Hematopoietic multipotent progenitor cell treated with erythropoietin and hydrocortisone succinate and interleukin-3 and kit ligand, for 8 days (in vitro differentiated cells): ENCODE measurements around the gene FBXW9.
"Not testable (repeated sequence)": the region's sequence is repeated elsewhere in the genome, so short reads cannot be mapped to it uniquely, and the experiment has no call there.

Experiments used
- DNase-seq: peaks from one replicate; pipeline ENCODE4 v3.0.0-alpha.2; 2015

Gene FBXW9

GRCh38 chr19:12678039-12678438 is 18.4 kb downstream of the FBXW9 start:
- not testable (repeated sequence) for DNase-seq

DNA sequence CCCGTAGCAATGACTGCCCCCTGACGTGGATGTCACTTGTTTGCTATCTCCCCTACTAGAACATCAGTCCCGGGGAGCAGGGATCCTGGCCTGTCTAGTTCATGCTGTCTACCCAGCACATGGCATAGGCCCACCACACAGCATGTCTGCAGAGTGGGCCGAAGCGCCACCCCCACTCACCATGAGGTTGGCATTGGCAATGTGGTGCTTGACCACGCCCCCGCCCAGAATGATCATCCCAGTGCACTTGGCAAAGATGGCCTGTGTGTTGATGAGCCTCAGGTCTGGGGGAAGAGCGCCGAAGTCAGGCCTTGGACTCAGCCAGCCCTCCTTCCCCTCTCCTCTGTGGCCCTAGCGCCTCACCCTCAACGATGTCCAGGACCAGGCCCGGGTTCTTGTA is 19.5 kb downstream of the FBXW9 start:
- no peak for DNase-seq

DNA sequence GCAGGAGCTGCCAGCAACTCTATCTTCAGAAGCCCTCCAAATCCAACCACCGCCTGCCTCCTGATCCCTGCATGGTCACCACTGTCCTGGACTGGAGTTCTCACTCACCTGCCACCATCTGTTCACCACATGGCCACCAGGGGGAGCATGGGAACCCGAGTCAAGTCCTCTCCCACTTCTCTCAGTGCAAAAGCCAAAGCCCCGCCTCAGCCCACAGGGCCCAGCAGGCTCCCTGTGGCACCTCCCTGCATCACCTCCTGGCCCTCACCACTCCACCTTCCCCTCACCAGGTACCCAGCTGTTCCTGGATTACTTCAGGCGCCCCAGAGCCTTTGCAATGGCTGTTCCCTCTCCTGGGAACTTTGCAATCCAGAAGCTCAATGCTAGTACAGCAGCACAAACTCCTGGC is 20.0 kb downstream of the FBXW9 start:
- DNase-seq: peak; percentile 88

- DNase-seq: no peak
Measured at GRCh38 chr19:12675940-12676339, 20.5 kb downstream of the FBXW9 start.

DNA sequence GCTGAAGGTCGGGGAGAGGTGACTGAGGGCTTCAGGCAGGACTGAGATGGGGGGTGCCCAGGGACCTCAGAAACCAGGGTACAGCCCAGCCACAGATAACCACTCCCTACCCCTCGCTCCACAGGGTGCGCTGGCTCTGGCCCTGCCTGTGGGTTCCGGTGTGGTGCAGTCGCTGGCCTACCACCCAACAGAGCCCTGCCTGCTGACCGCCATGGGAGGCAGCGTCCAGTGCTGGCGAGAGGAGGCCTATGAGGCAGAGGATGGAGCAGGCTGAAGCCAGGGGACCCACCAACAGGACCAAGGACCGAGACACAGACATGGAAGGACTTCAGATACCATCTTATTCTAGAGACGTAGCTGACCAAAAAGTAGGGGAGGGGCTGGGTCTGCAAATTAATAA is 21.0 kb downstream of the FBXW9 start:
- no peak for DNase-seq

GRCh38 chr19:12672744-12673143 is 23.7 kb downstream of the FBXW9 start:
- no peak for DNase-seq

GRCh38 chr19:12670159-12670928 is 26.1 kb downstream of the FBXW9 start:
- no peak for DNase-seq

GRCh38 chr19:12669270-12670158 is 26.9 kb downstream of the FBXW9 start:
- DNase-seq: peak; percentile 88

DNA sequence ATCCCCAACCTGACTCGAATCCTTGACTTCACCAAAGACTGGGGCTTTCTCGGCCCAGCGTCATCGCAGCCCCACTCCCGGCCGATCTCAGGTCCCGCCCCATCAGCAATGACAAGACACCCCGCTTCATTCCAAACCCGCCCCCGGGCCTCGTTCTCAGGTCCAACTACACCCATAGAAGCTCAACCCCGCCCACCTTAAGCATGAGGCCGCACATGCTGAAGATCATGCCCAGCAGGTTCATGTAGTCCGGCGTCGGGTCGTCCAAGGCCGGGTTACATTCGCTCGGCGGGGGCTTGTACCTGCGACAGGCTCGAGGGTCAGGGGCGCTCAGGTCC is 27.5 kb downstream of the FBXW9 start:
- DNase-seq: peak; percentile 78

DNA sequence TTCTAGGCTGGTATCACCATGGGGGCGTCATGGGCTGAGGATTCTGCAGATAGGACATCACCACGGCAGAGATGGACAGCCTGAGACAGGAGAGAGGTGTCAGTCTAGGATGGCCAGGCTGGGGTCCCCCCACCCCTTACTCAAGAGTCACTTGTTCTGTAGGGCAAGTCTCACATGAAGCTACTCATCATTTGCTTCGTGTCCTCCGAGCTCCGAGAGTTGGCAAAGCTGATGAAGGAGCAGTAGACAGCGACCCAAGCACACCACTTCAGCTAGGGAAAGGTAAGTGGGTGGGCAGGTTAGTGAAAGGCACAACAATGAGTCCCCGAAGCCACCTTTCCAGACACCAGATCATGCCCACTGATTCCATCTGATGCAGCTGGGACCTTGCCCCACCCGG is 28.1 kb downstream of the FBXW9 start:
- DNase-seq: no peak

GRCh38 chr19:12667731-12668302 is 28.6 kb downstream of the FBXW9 start:
- DNase-seq: no peak

GRCh38 chr19:12666265-12667048 is 30.0 kb downstream of the FBXW9 start, which contains the start of the genes MAN2B1 and WDR83:
Gene MAN2B1 (minus strand): TSS chr19:12666742. CDS start chr19:12666701, 41 bp downstream.
Gene WDR83 (plus strand): TSS chr19:12666807. CDS start chr19:12669791, 2,984 bp downstream.
- peak; percentile 77 for DNase-seq

DNA sequence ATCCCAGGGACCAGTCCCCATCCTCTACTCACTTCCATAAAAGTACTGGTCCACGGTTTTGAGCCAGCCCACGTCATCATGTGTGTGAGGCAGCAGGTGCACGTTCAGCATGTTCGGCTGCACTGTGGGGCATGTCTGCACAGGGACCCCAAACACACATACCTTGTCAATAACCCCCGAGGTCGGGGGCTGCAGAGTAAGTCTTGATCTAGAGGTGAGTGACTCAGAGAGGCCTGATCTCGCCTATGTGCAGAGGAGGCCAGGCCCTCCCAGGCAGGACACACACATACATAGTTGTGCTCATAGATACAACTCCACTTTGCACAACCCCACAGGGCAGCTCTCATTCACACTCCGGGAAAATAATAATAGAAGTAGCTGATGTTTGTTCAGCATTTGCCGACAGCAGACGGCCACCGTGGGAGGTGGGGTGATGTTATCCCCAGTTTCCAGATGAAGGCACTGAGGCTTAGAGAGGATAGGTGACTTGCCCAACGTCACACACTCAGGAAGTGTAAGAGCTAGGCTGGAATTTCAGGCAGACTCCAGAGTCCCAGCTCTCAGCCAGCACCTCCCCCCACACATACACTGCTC is 30.7 kb downstream of the FBXW9 start:
- DNase-seq: no peak

DNA sequence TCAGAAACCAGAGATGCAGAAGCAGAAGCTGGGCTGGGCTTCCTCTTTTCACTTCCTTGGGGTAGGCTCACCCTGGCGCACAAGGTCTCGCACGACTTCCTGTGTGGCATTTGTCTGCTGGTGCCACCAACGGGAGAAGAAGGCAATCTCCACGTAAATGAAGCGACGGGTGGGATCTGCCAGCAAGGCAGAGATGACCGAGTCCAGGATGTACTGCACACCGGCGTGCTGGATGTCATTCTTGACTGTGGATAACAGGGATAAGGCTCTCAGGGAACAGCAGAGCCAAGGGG is 31.2 kb downstream of the FBXW9 start:
- DNase-seq: peak; percentile 29

DNA sequence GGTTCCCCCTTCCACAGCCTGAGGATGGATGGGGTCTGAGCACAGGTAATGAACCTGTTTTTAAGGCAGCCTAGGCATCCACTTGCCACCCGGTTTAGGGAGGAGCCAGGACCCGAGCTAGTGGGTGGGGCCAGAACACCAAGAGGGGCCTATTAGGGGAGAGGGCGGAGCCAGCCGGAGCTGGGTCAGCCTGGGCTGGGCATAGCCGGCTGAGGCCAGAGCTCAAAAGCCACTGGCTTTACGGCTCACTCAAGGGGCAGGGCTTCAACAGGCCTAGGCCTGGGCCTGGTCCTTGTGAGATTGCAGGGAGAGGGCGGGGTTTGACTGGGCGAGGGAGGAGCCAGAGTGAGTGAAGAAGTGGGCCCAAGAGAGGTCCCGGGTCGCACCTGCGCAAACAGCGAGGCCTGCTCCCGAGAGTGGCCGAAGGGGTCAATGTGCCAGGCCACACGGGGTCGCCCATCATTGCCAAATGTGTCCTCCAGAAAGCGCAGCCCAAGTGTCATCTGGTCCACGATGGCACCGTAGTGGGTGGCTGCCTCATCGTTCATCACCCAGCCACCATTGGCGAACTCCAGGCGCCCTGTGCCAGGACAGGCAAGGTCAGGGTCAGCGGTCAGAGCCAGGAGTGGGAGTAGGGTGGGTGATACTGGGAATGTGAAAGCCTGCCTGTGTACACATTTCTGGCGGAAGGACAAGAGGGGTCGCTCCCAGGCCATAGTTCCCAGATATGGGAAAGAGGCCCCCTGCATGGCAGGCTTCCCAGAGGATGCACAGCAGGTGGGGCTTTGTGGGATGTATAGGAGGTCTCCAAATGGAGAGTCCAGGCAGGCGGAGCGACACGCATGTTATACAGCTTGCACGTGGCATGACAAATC is 31.8 kb downstream of the FBXW9 start:
- DNase-seq: peak; percentile 72

DNA sequence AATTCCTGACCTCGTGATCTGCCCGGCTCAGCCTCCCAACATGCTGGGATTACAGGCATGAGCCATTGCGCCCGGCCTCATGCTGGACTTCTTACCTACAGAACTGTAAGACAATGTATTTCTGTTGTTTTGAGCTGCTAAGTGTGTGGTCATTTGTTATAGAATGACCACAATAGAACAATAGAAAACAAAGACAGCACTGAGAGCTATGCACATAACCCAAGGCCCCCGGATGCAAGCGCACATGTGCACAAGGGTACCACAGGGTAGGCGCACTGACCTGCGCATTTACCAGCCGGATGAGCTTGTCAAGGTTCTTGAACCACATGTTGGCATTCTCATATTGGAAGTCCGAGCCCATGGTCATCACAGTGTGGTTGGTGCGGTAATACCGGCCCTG is 35.5 kb downstream of the FBXW9 start:
- DNase-seq: no peak

DNA sequence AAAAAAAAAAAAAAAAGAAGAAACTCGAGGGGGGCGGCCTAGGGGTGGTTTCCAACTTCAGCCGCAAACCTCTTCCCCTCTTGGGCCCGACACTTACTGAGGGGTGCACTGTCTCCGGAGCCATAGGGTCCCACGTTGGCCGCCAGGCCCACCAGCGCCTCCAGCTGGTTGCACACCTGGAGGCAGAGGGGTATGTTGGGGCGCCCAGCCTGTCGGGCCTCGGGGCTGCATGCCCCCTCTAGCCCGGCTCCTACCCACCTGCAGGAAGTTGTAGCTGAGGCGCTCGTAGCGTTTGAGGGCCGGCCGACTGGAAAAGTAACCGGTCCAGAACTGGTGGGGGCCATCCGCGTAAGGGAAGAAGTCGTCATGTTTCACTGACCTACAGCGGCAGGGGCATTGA is 38.5 kb downstream of the FBXW9 start:
- DNase-seq: no peak

GRCh38 chr19:12656899-12657571 is 39.4 kb downstream of the FBXW9 start:
- no peak for DNase-seq

GRCh38 chr19:12655546-12655945 is 40.9 kb downstream of the FBXW9 start:
- DNase-seq: no peak

DNA sequence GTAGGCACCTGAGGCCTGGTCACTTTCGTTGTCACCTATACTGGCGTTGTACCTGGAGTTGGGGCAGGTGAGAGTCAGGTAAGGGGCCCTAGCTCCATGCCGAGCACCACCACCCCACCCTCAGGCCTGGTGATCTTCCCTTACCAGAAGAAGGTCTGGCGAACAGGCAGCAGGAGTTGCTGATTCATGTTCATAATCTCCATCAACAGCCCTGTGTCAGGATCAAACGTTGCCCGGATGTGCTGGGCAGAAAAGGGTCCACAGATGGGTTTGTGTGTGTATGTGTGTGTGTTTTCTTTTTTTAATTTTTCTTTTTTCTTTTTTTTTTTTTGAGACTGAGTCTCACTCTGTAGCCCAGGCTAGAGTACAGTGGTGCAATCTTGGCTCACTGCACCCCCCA is 44.2 kb downstream of the FBXW9 start:
- no peak for DNase-seq

- no peak for DNase-seq
Measured at GRCh38 chr19:12649941-12650340, 46.5 kb downstream of the FBXW9 start.
